Keratinocyte (primary cell): ENCODE results near the gene AFDN.

Experiments used
- CTCF ChIP-seq, 3 experiments: IDR thresholded peaks in 1 of 3; conservative IDR thresholded peaks in 1 of 3; optimal IDR thresholded peaks in 1 of 3; 2 replicates in 2 of 3; 3 replicates in 1 of 3; pipeline versions ENCODE3 to v1.5.1; 2011; ENCODE audit warnings: low read length in 3 of 3, mild to moderate bottlenecking in 3 of 3, moderate library complexity in 2 of 3, control low read depth in 1 of 3, inconsistent platforms in 1 of 3; ENCODE audit not compliant: insufficient read depth in 2 of 3; ENCODE audit errors: extremely low read depth in 1 of 3
- EZH2 ChIP-seq: IDR thresholded peaks from one replicate; pipeline ENCODE4 v1.6.1; 2012; ENCODE audit warnings: inconsistent platforms, mild to moderate bottlenecking, low read length, moderate library complexity

DNA sequence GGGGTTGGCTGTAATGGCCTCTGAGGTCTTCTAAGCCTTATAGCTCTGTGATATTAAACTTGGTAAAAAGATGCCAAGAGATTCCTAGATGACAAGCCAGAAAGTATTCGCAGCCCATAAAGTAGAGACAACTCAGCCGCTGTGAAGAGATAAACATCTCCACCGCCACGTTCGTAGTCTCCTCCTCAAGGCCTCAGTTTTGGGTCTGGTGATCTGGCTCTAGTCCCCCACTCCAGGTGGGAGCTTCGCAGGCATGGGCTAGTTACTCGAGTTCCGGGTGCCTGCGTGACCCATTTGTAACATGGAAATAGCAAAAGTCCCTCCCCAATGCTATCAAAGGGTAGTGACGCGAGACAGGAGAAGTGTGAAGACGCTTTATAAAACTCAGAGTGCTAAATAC lies 28.3 kb upstream of the AFDN start:
- no peak for TF ChIP-seq CTCF (optimal IDR thresholded peaks at IDR 0.05 in 1 of 3, IDR thresholded peaks at IDR 0.05 in 1 of 3, conservative IDR thresholded peaks at IDR 0.05 in 1 of 3; ENCODE audit: extremely low read depth in 1 of 3, insufficient read depth in 2 of 3, low read length in 3 of 3)
- no peak for TF ChIP-seq EZH2
